Caco-2 (cell line): Measurements from ENCODE around the gene ZCRB1. TPM values are rescaled to one million over a fixed set of nuclear protein-coding genes. Genes with fewer than 3 reads are reported as not detected.

Source experiments
- BruUV-seq: library from RNA; stranded (reverse); fragments of 400-500 nt; replicated peaks from 2 replicates; lab custom pipeline; 2021; lab: Mats Ljungman, UMichigan
- CTCF ChIA-PET: fragments of 300-600 bp; sonication (Branson Sonifier 250); formaldehyde crosslinking; loops from one replicate; lab custom pipeline; 2022; ENCODE audit warnings: antibody characterized with exemption; lab: Charles Lee
- POLR2A ChIA-PET: fragments of 300-600 bp; sonication (Branson Sonifier 250); formaldehyde crosslinking; loops from one replicate; lab custom pipeline; 2022; ENCODE audit warnings: antibody characterized with exemption; lab: Charles Lee
- DNase-seq, 2 experiments: peaks; one replicate each; pipeline versions ENCODE4 v3.0.0 to v3.0.0-alpha.2; 2020 to 2022
- H3K27me3 ChIP-seq: replicated peaks from 2 replicates; pipeline ENCODE4 v1.6.0; 2011; ENCODE audit warnings: low read length; ENCODE audit not compliant: control insufficient read depth, insufficient read depth
- H3K36me3 ChIP-seq: 2 replicates; pipeline ENCODE4 v1.5.1; 2011; ENCODE audit warnings: low read length; ENCODE audit not compliant: control insufficient read depth, insufficient read depth
- H3K4me1 ChIP-seq: fragments of 250-450 bp; sonication (Bioruptor Pico); 2 replicates; pipeline ENCODE4 v1.5.1; 2020; ENCODE audit warnings: mild to moderate bottlenecking
- H3K4me3 ChIP-seq: 2 replicates; pipeline ENCODE4 v1.5.1; 2011; ENCODE audit warnings: low read depth, mild to moderate bottlenecking, control low read depth, low read length
- H3K9me3 ChIP-seq: fragments of 250-450 bp; sonication (Bioruptor Pico); 2 replicates; pipeline ENCODE4 v1.5.1; 2020; ENCODE audit warnings: mild to moderate bottlenecking, moderate library complexity
- H3K27ac Mint-ChIP-seq: one replicate; pipeline ENCODE4 v1.8.0; 2022; ENCODE audit warnings: mixed read lengths; ENCODE audit not compliant: unreplicated experiment
- H3K27me3 Mint-ChIP-seq: one replicate; pipeline ENCODE4 v1.8.0; 2022; ENCODE audit warnings: mixed read lengths; ENCODE audit not compliant: insufficient read depth, unreplicated experiment
- H3K36me3 Mint-ChIP-seq: one replicate; pipeline ENCODE4 v1.8.0; 2022; ENCODE audit warnings: mild to moderate bottlenecking, mixed read lengths; ENCODE audit not compliant: insufficient read depth, unreplicated experiment
- H3K4me1 Mint-ChIP-seq: one replicate; pipeline ENCODE4 v1.8.0; 2022; ENCODE audit warnings: low read depth, mixed read lengths; ENCODE audit not compliant: unreplicated experiment
- H3K4me3 Mint-ChIP-seq: one replicate; pipeline ENCODE4 v1.8.0; 2022; ENCODE audit warnings: mild to moderate bottlenecking, moderate library complexity, mixed read lengths; ENCODE audit not compliant: unreplicated experiment
- H3K9me3 Mint-ChIP-seq: one replicate; pipeline ENCODE4 v1.8.0; 2022; ENCODE audit warnings: mixed read lengths; ENCODE audit not compliant: unreplicated experiment
- CTCF ChIP-seq, 2 experiments: fragments of 200-600 bp in 1 of 2; IDR thresholded peaks; 1 replicate in 1 of 2; 2 replicates in 1 of 2; pipeline versions ENCODE4 v1.5.1 to v1.8.0; 2011 to 2022; ENCODE audit warnings: antibody characterized with exemption in 1 of 2, control low read depth in 1 of 2, inconsistent platforms in 1 of 2, low read depth in 1 of 2, low read length in 1 of 2, mild to moderate bottlenecking in 1 of 2, moderate library complexity in 1 of 2; ENCODE audit not compliant: insufficient read depth in 1 of 2, severe bottlenecking in 1 of 2, unreplicated experiment in 1 of 2
- intact Hi-C: fragments of 100-400 bp; cut with micrococcal nuclease; formaldehyde crosslinking; loops from one replicate; pipeline ENCODE4 v1.10.0; 2022; ENCODE audit not compliant: unreplicated experiment
- total RNA-seq: library from RNA; stranded (reverse); gene quantifications from 2 replicates; pipeline ENCODE4 v1.2.3, GENCODE V29; 2022

ZCRB1 gene
- total RNA-seq, 1 experiment from 2014 or later, result 52.1 TPM

GRCh38 chr12:42284157-42284556 lies 41.7 kb downstream of the ZCRB1 start:
- H3K9me3 Mint-ChIP-seq, result no peaks in the 10 kb centered on the region
- POLR2A ChIA-PET, result no interaction called here
- no peak overlapping the region for H3K4me3 Mint-ChIP-seq
- CTCF ChIA-PET, result no interaction called here
- H3K36me3 Mint-ChIP-seq, result no peaks in the 10 kb centered on the region
- Histone ChIP-seq H3K9me3 (no peaks in the 10 kb centered on the region), H3K27me3 (peaks cover 1% of the 10 kb centered on the region; the same call in 1 of the 2 replicates), H3K4me3 (no peak overlapping the region), H3K4me1 (peaks cover 20% of the 10 kb centered on the region), H3K36me3 (no peaks in the 10 kb centered on the region)
- H3K27me3 Mint-ChIP-seq, result peaks cover 3% of the 10 kb centered on the region
- intact Hi-C loops, result loop anchor here (5.0 kb wide), 1 partner anchor 157 kb away; no protein-coding TSS in a partner anchor
- no peak overlapping the region for H3K27ac Mint-ChIP-seq
- no peak for DNase-seq
- no peak for TF ChIP-seq CTCF (IDR thresholded peaks at IDR 0.05; ENCODE audit: insufficient read depth in 1 of 2, low read depth in 1 of 2, low read length in 1 of 2, severe bottlenecking in 1 of 2, unreplicated experiment in 1 of 2)
- H3K4me1 Mint-ChIP-seq, result peaks cover 7% of the 10 kb centered on the region
- BruUV-seq, result no TSS peak

- H3K4me1 Mint-ChIP-seq, result peaks cover 7% of the 10 kb centered on the region
- H3K9me3 Mint-ChIP-seq, result no peaks in the 10 kb centered on the region
- Histone ChIP-seq H3K36me3 (no peaks in the 10 kb centered on the region), H3K4me3 (no peak overlapping the region), H3K9me3 (no peaks in the 10 kb centered on the region), H3K27me3 (peaks cover 1% of the 10 kb centered on the region; the same call in 1 of the 2 replicates), H3K4me1 (peaks cover 20% of the 10 kb centered on the region)
- H3K36me3 Mint-ChIP-seq, result no peaks in the 10 kb centered on the region
- H3K4me3 Mint-ChIP-seq, result no peak overlapping the region
- intact Hi-C loops, result loop anchor here (5.0 kb wide), 1 partner anchor 156 kb away; no protein-coding TSS in a partner anchor
- TF ChIP-seq CTCF (IDR thresholded peaks at IDR 0.05; ENCODE audit: insufficient read depth in 1 of 2, low read depth in 1 of 2, low read length in 1 of 2, severe bottlenecking in 1 of 2, unreplicated experiment in 1 of 2), result no peak
- BruUV-seq, result no TSS peak
- no peak overlapping the region for H3K27ac Mint-ChIP-seq
- H3K27me3 Mint-ChIP-seq, result peaks cover 3% of the 10 kb centered on the region
- CTCF ChIA-PET, result no interaction called here
- DNase-seq, result no peak
- POLR2A ChIA-PET, result no interaction called here
These were observed 42.2 kb downstream of the ZCRB1 start for GRCh38 chr12:42283739-42284138.

- H3K27me3 Mint-ChIP-seq, result peaks cover 2% of the 10 kb centered on the region
- H3K4me1 ChIP-seq, result peaks cover 20% of the 10 kb centered on the region
- intact Hi-C loops, result loop anchor here (5.0 kb wide), 1 partner anchor 155 kb away; no protein-coding TSS in a partner anchor
- BruUV-seq, result no TSS peak
- no peaks in the 10 kb centered on the region for H3K9me3 ChIP-seq
- peaks cover 1% of the 10 kb centered on the region; the same call in 1 of the 2 replicates for H3K27me3 ChIP-seq
- H3K9me3 Mint-ChIP-seq, result no peaks in the 10 kb centered on the region
- H3K36me3 Mint-ChIP-seq, result no peaks in the 10 kb centered on the region
- no peak overlapping the region for H3K27ac Mint-ChIP-seq
- ChIA-PET CTCF (interaction anchor here (1.3 kb wide), 1 partner anchor 50 kb away, joined by 3 read pairs; no protein-coding TSS in a partner anchor), POLR2A (no interaction called here)
- no peak overlapping the region for H3K4me3 ChIP-seq
- no peak for TF ChIP-seq CTCF (IDR thresholded peaks at IDR 0.05; ENCODE audit: insufficient read depth in 1 of 2, low read depth in 1 of 2, low read length in 1 of 2, severe bottlenecking in 1 of 2, unreplicated experiment in 1 of 2)
- no peaks in the 10 kb centered on the region for H3K36me3 ChIP-seq
- no peak for DNase-seq
- H3K4me3 Mint-ChIP-seq, result no peak overlapping the region
- peaks cover 7% of the 10 kb centered on the region for H3K4me1 Mint-ChIP-seq
These were observed 43.6 kb downstream of the ZCRB1 start for GRCh38 chr12:42282294-42282693.
